HFFc6 (cell line): ENCODE measurements around the gene KCP. TPM values are rescaled to one million over a fixed set of nuclear protein-coding genes. Genes with fewer than 3 reads are reported as not detected.
A peak's percentile ranks its signal among the peaks of the same experiment; 100 is the strongest.

ENCODE experiments used
- DNase-seq: peaks from one replicate; pipeline ENCODE4 v3.0.0-alpha.2; 2018
- H3K27ac Mint-ChIP-seq: 2 replicates; pipeline ENCODE4 v1.8.0; 2020; ENCODE audit warnings: mild to moderate bottlenecking, mixed read lengths
- H3K27me3 Mint-ChIP-seq: 2 replicates; pipeline ENCODE4 v1.8.0; 2021; ENCODE audit warnings: mild to moderate bottlenecking, moderate library complexity, mixed read lengths; ENCODE audit not compliant: insufficient read depth
- H3K36me3 Mint-ChIP-seq: 2 replicates; pipeline ENCODE4 v1.8.0; 2021; ENCODE audit warnings: low read depth, mixed read lengths
- H3K4me1 Mint-ChIP-seq: 2 replicates; pipeline ENCODE4 v1.8.0; 2020; ENCODE audit warnings: low read depth, mixed read lengths
- H3K4me3 Mint-ChIP-seq: 2 replicates; pipeline ENCODE4 v1.8.0; 2020; ENCODE audit warnings: mild to moderate bottlenecking, moderate library complexity, mixed read lengths
- H3K9me3 Mint-ChIP-seq: 2 replicates; pipeline ENCODE4 v1.8.0; 2020; ENCODE audit warnings: mild to moderate bottlenecking, mixed read lengths
- CTCF ChIP-seq: fragments of 200-600 bp; sonication (generic); IDR thresholded peaks from 2 replicates; pipeline ENCODE4 v1.5.0; 2021; ENCODE audit warnings: antibody characterized with exemption, mild to moderate bottlenecking
- total RNA-seq, 6 experiments: library from RNA; stranded (reverse); fragmentation: NEBNext Ultra II Directional; extraction: Animal tissue kit (Norgen Biotek cat#: 25700); gene quantifications; 2 replicates in 1 of 6; 3 replicates in 5 of 6; pipeline ENCODE4 v1.2.3, GENCODE V29; 2021

Gene KCP
- total RNA-seq, 6 experiments from 2014 or later, result 0.05 to 0.07 TPM; not detected in 4

- peak overlapping the region; percentile 87 for H3K27ac Mint-ChIP-seq
- peaks cover 26% of the 10 kb centered on the region for H3K36me3 Mint-ChIP-seq
- H3K9me3 Mint-ChIP-seq, result no peaks in the 10 kb centered on the region
- peak overlapping the region; percentile 96 for H3K4me3 Mint-ChIP-seq
- peaks cover 13% of the 10 kb centered on the region for H3K27me3 Mint-ChIP-seq
- peaks cover 49% of the 10 kb centered on the region for H3K4me1 Mint-ChIP-seq
- TF ChIP-seq CTCF, result no peak
- peak; percentile 83 for DNase-seq
Observed at GRCh38 chr7:128833148-128833945, 77.2 kb downstream of the KCP start.

- Mint-ChIP-seq H3K9me3 (no peaks in the 10 kb centered on the region), H3K4me1 (peaks cover 54% of the 10 kb centered on the region), H3K27me3 (peaks cover 13% of the 10 kb centered on the region), H3K27ac (peak overlapping the region; percentile 87), H3K4me3 (peak overlapping the region; percentile 96), H3K36me3 (peaks cover 26% of the 10 kb centered on the region)
- no peak for TF ChIP-seq CTCF
- no peak for DNase-seq
Observed at GRCh38 chr7:128832880-128833147, 77.7 kb downstream of the KCP start.

GRCh38 chr7:128831994-128832879 is 78.3 kb downstream of the KCP start:
- TF ChIP-seq CTCF, result no peak
- DNase-seq, result no peak
- H3K4me3 Mint-ChIP-seq, result peak overlapping the region; percentile 96
- H3K4me1 Mint-ChIP-seq, result peaks cover 60% of the 10 kb centered on the region
- peaks cover 13% of the 10 kb centered on the region for H3K27me3 Mint-ChIP-seq
- H3K9me3 Mint-ChIP-seq, result no peaks in the 10 kb centered on the region
- H3K27ac Mint-ChIP-seq, result peak overlapping the region; percentile 87
- peaks cover 26% of the 10 kb centered on the region for H3K36me3 Mint-ChIP-seq

- peak overlapping the region; percentile 87 for H3K27ac Mint-ChIP-seq
Observed at GRCh38 chr7:128831178-128831993, 79.1 kb downstream of the KCP start.

More at GRCh38 chr7:128831178-128831993, 79.1 kb downstream of the KCP start:
- Mint-ChIP-seq H3K27me3 (peaks cover 13% of the 10 kb centered on the region), H3K4me1 (peaks cover 66% of the 10 kb centered on the region), H3K36me3 (peaks cover 26% of the 10 kb centered on the region), H3K4me3 (peak overlapping the region; percentile 96), H3K9me3 (no peaks in the 10 kb centered on the region)
- no peak for DNase-seq
- no peak for TF ChIP-seq CTCF
